GM11168 (cell line): ENCODE data around the gene SMIM28.

ENCODE experiments used
- in situ Hi-C: fragments of 300-500 bp; cut with MboI; formaldehyde crosslinking; loops from one replicate; pipeline ENCODE4 v1.12.0; 2022; ENCODE audit warnings: low sequenced_read_pairs; ENCODE audit not compliant: unreplicated experiment

The SMIM28 gene

GRCh38 chr6:138372711-138373463 lies 4.8 kb upstream of the SMIM28 start:
- in situ Hi-C loops: no loop called here

GRCh38 chr6:138374230-138374629 lies 3.5 kb upstream of the SMIM28 start:
- in situ Hi-C loops: no loop called here

- in situ Hi-C loops: no loop called here
Measured at GRCh38 chr6:138374815-138375214, 2.9 kb upstream of the SMIM28 start.

GRCh38 chr6:138377042-138377441 lies 663 bp upstream of the SMIM28 start:
- in situ Hi-C loops: no loop called here

- in situ Hi-C loops: no loop called here
Measured at GRCh38 chr6:138378463-138378862, 758 bp downstream of the SMIM28 start.

- in situ Hi-C loops: no loop called here
Measured at GRCh38 chr6:138382498-138383265, 5.0 kb downstream of the SMIM28 start.

- in situ Hi-C loops: no loop called here
Measured at GRCh38 chr6:138383776-138384175, 6.1 kb downstream of the SMIM28 start.

- in situ Hi-C loops: no loop called here
Measured at GRCh38 chr6:138386897-138387296, 9.2 kb downstream of the SMIM28 start.

GRCh38 chr6:138387577-138388368 lies 10.1 kb downstream of the SMIM28 start:
- in situ Hi-C loops: no loop called here

GRCh38 chr6:138389551-138389950 lies 11.8 kb downstream of the SMIM28 start:
- in situ Hi-C loops: no loop called here

GRCh38 chr6:138393871-138394783 lies 16.4 kb downstream of the SMIM28 start:
- in situ Hi-C loops: no loop called here

GRCh38 chr6:138396709-138397108 lies 19.0 kb downstream of the SMIM28 start:
- in situ Hi-C loops: no loop called here

- in situ Hi-C loops: no loop called here
Measured at GRCh38 chr6:138397128-138398122, 19.7 kb downstream of the SMIM28 start.

GRCh38 chr6:138400326-138400725 lies 22.6 kb downstream of the SMIM28 start:
- in situ Hi-C loops: no loop called here

- in situ Hi-C loops: no loop called here
Measured at GRCh38 chr6:138401960-138402837, 24.5 kb downstream of the SMIM28 start.

- in situ Hi-C loops: no loop called here
Measured at GRCh38 chr6:138402838-138403187, 25.1 kb downstream of the SMIM28 start.

GRCh38 chr6:138403324-138403800 lies 25.7 kb downstream of the SMIM28 start:
- in situ Hi-C loops: no loop called here
